Fibroblast of upper back skin (primary cell): Measurements from ENCODE around the gene ABTB2.

Source experiments
- DNase-seq: peaks from one replicate; pipeline ENCODE4 v3.0.0-alpha.2; 2013

The ABTB2 gene

GRCh38 chr11:34140149-34140548 lies 217.7 kb downstream of the ABTB2 start:
- DNase-seq: no peak

- DNase-seq: no peak
Measured at GRCh38 chr11:34139346-34139745, 218.5 kb downstream of the ABTB2 start.

DNA sequence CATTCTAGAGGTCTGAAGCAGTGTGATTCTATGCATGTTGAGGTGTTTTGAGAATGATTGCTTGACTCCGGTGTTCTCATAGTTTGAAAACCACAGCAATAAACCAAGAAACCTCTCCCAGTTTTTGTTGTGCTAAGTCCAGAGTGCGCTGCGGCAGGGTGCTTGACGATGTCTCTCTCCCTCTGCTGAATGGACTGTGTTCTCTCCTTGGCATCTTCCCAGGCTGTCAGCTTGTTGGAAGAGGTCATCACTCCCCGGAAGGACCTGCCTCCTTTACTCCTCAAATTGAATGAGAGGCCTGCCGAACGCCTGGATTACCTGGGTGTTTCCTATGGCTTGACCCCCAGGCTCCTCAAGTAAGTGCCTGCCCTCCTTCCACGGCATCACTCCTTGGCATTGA lies 221.4 kb downstream of the ABTB2 start:
- no peak for DNase-seq

- no peak for DNase-seq
Measured at GRCh38 chr11:34135439-34135838, 222.4 kb downstream of the ABTB2 start.

GRCh38 chr11:34134765-34135164 lies 223.0 kb downstream of the ABTB2 start:
- DNase-seq: no peak

DNA sequence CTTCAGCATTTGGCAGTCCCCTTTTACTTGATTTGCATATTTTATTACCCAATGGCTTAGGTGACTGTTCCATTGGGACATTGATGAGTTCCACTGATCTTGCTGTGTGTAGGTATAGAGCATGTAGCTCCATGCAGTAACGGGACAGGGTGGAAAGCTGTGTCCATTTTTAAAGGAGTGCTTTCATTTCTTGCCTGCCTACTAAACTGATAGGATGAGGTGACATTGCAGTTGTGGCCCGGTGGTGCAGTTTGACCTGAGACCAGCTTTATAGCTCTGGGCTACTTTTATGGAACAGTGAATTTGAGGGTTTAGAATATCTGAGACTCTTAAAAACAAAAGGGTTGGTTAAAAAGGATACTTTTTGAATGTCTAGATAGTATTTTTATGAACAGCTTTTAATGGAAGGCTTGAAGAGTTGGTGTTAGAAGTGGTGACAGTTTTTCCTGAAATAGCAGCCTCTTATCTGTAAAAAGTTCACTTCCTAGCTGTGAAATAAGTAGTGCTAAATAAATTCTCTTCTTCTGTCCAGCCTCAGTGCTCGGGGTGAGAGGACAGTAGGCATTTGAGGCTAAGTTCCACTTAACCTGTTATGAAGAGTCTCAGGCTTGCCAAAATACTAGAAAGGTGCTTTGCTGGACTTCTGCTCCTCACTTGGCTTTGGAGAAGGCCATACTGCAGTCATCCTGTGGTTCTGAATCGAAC lies 225.4 kb downstream of the ABTB2 start:
- DNase-seq: no peak

DNA sequence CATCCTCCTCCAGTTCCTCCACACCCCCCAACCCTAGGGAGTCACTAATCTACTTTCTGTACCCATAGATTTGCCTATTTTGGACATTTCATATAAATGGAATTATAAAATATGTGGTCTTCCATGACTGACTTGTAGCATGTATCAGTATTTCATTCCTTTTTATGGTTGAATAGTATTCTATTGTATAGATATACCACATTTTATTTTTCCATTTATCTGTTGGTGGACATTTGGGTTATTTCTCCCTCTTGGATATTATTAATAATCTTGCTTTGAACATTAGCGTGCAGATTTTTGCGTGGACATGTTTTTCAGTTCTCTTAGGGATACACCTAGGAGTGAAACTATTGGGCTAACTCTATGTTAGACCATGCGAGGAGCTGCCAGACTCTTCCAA lies 229.0 kb downstream of the ABTB2 start:
- no peak for DNase-seq

- no peak for DNase-seq
Measured at GRCh38 chr11:34126959-34127848, 230.6 kb downstream of the ABTB2 start.

DNA sequence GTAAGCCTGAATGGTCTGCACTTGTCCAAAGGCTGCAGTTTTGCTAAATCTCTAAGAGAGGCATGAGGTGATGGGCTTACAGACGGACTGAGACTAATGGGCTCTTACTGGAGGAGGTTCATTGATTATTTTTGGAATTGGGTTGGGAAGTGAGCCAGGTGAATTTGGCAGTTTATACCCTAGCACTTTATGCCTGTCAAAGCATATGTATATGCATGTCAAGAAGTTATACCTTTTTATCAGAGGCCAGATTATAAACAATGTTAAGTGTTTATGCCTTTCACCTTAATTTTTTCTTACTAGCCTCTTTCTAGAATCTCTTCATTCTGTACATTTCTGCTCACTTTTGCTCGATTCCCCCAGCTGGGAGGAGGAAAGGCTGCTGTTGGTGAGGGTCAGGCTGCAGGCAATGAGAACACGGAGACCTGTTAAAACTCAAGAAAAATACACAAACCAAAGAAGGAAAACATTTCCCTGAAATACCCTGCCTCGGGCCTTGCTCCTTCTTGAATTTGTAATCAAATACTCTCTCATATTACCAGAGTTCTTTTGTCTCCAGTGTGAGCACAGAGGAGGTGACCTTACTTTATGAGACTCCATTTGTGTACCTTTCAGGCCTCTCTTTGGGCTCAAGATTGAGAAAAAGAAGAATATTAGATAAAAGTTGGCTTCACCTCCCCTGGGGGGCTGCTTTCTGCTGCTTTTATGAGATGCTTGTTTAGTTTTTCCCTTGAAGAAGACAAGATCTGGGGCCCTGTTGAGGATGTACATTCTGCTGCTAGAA lies 232.7 kb downstream of the ABTB2 start:
- DNase-seq: no peak

DNA sequence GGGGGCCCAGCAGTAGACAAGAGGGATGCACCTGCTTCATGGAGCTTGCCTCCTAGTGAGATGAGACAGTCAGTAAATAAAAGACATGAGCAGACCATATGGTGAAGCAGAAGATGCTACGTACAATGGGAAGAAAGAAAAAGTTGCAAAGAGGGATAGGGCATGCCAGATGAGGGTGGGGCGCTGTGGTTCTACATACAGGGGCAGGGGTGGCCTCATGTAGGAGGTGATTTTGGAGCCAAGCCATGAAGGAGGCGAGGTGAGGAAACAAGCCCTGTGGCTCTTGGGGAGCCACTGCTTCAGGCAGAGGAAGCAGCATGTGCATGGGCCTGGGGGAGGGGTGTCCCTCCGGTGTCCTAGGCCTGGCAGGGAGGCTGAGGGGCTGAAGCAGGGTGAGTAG lies 237.2 kb downstream of the ABTB2 start:
- no peak for DNase-seq

DNA sequence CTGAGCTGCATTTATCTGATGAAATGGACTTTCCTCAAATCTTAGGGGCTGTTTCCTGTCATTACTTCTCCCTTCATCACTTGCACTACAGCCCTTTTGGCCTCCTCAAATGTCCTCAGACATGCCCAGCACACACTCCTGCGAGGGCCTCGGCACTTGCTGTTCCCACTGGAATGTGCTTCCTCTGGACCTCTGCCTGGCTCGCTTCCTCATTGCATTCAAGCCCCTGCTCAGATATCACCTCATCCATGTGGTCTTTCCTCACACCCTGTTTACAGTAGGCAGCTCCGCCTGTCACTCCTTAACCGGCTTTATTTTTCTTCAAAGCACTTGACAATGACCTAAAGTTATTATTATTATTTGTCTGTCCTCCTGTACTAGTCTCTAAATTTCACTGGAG lies 243.3 kb downstream of the ABTB2 start:
- DNase-seq: no peak

DNA sequence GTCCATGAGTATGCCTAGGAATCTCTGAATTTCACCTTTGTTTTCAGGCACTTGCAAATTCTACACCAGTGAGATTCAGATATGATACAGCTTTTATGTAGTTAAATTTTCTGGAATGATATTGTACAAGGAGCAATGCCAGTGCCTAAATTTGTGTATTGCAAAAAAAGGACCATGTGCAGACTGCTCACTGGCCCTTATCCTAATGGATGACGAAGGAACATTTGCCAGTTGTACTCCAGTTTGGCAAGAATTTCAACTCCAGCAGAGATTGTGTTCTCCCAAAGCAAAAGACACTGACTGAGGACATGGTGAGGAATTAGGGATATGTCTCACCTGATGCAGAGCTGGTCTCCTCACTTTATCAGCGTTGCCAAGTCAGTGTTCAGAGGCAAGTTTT lies 243.8 kb downstream of the ABTB2 start:
- DNase-seq: no peak

DNA sequence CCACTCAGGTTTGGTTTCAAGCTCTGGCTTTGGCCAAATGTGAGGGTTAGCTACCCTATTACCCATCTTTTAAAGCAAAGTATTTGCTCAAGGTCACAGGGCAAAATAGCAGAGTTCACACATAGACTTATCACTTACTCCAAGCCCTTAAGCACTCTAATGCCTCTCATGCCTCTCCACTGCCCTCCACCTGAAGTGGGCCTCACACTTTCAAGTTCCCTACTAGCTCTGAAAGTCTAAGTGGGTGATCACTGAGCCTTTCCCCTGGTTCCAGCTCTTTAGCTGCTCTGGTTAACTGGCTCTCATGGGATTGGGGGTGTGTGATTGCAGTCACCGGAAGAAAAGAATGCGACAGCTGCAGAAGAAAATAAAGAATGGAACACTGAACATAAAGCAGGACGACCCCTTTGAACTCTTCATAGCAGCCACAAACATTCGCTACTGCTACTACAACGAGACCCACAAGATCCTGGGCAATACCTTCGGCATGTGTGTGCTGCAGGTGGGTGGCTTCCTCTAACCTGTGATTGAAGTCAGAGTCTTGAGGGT lies 246.0 kb downstream of the ABTB2 start:
- DNase-seq: no peak

GRCh38 chr11:34105957-34106504 lies 251.8 kb downstream of the ABTB2 start:
- DNase-seq: no peak

- peak; percentile 99 for DNase-seq
Measured at GRCh38 chr11:34105079-34105956, 252.5 kb downstream of the ABTB2 start, which contains the start of gene NAT10. TSS of gene NAT10 (plus strand) at chr11:34105629. CDS start at chr11:34108226, 2,597 bp downstream.

GRCh38 chr11:34104680-34105078 lies 253.1 kb downstream of the ABTB2 start:
- DNase-seq: no peak
